Cardiac muscle cell (in vitro differentiated cells and primary cell): Measurements from ENCODE around the gene MBLAC1. TPM values are rescaled to one million over a fixed set of nuclear protein-coding genes. Genes with fewer than 3 reads are reported as not detected.

Experiments used
- DNase-seq, 2 donors: peaks; one replicate each; pipeline versions ENCODE4 v3.0.0 to v3.0.0-alpha.2; 2010 to 2017; ENCODE audit warnings: low read depth in 1 of 2, low spot score in 1 of 2
- H3K27ac ChIP-seq: fragments of 200-600 bp; sonication (generic); 2 replicates; pipeline ENCODE4 v1.5.1; 2016
- H3K27me3 ChIP-seq: fragments of 200-600 bp; sonication (generic); 2 replicates; pipeline ENCODE4 v1.6.0; 2016; ENCODE audit warnings: control low read depth
- H3K36me3 ChIP-seq: fragments of 200-600 bp; sonication (generic); 2 replicates; pipeline ENCODE4 v1.5.1; 2016; ENCODE audit warnings: control low read depth
- H3K4me1 ChIP-seq: fragments of 200-600 bp; sonication (generic); 2 replicates; pipeline ENCODE4 v1.8.1; 2017; ENCODE audit warnings: low read depth, mild to moderate bottlenecking, mixed run types
- H3K4me3 ChIP-seq: fragments of 200-600 bp; sonication (generic); 2 replicates; pipeline ENCODE4 v1.5.1; 2016; ENCODE audit warnings: mild to moderate bottlenecking
- H3K9me3 ChIP-seq: fragments of 200-600 bp; sonication (generic); 2 replicates; pipeline ENCODE4 v1.5.1; 2017; ENCODE audit warnings: low read depth, mild to moderate bottlenecking, control low read depth
- polyA plus RNA-seq: library from polyadenylated mRNA; unstranded; fragments of >200 nt; fragmentation: Nextera tagmentation; extraction: Ambion mirVana; gene quantifications from 2 replicates; pipeline ENCODE4 v1.2.1, GENCODE V29; 2016
- total RNA-seq: library from RNA; depleted of rRNA; stranded (reverse); fragments of >200 nt; gene quantifications from 2 replicates; pipeline ENCODE4 v1.2.3, GENCODE V29; 2016
- TF ChIP-seq, protein P1 (sequence below): IDR thresholded peaks from 2 replicates; pipeline ENCODE4 v1.5.1; 2012; ENCODE audit warnings: low read depth, mild to moderate bottlenecking, low read length

Gene MBLAC1
- total and polyA plus RNA-seq, 2 experiments from 2014 or later = 3.7 to 5.1 TPM

- TF ChIP-seq, protein P1, sequence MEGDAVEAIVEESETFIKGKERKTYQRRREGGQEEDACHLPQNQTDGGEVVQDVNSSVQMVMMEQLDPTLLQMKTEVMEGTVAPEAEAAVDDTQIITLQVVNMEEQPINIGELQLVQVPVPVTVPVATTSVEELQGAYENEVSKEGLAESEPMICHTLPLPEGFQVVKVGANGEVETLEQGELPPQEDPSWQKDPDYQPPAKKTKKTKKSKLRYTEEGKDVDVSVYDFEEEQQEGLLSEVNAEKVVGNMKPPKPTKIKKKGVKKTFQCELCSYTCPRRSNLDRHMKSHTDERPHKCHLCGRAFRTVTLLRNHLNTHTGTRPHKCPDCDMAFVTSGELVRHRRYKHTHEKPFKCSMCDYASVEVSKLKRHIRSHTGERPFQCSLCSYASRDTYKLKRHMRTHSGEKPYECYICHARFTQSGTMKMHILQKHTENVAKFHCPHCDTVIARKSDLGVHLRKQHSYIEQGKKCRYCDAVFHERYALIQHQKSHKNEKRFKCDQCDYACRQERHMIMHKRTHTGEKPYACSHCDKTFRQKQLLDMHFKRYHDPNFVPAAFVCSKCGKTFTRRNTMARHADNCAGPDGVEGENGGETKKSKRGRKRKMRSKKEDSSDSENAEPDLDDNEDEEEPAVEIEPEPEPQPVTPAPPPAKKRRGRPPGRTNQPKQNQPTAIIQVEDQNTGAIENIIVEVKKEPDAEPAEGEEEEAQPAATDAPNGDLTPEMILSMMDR = no peak
- Histone ChIP-seq H3K9me3 (no peaks in the 10 kb centered on the region), H3K27me3 (no peaks in the 10 kb centered on the region), H3K27ac (peak within 1 kb of the TSS; percentile 54), H3K4me1 (no peaks in the 10 kb centered on the region), H3K36me3 (no peaks in the 10 kb centered on the region), H3K4me3 (peak within 1 kb of the TSS; percentile 97)
- DNase-seq = peak; percentile 99
Measured at GRCh38 chr7:100148559-100149328, 22.0 kb downstream of the MBLAC1 start, which contains the start of gene LAMTOR4. LAMTOR4 (plus strand) TSS chr7:100148918; CDS start chr7:100148973, 55 bp downstream.

GRCh38 chr7:100152404-100152803 is 25.6 kb downstream of the MBLAC1 start:
- TF ChIP-seq, protein P1 = no peak
- Histone ChIP-seq H3K36me3 (peaks cover 19% of the 10 kb centered on the region), H3K27me3 (no peaks in the 10 kb centered on the region), H3K4me1 (peaks cover 2% of the 10 kb centered on the region), H3K4me3 (no peak overlapping the region), H3K27ac (no peak overlapping the region), H3K9me3 (no peaks in the 10 kb centered on the region)
- DNase-seq = no peak

DNA sequence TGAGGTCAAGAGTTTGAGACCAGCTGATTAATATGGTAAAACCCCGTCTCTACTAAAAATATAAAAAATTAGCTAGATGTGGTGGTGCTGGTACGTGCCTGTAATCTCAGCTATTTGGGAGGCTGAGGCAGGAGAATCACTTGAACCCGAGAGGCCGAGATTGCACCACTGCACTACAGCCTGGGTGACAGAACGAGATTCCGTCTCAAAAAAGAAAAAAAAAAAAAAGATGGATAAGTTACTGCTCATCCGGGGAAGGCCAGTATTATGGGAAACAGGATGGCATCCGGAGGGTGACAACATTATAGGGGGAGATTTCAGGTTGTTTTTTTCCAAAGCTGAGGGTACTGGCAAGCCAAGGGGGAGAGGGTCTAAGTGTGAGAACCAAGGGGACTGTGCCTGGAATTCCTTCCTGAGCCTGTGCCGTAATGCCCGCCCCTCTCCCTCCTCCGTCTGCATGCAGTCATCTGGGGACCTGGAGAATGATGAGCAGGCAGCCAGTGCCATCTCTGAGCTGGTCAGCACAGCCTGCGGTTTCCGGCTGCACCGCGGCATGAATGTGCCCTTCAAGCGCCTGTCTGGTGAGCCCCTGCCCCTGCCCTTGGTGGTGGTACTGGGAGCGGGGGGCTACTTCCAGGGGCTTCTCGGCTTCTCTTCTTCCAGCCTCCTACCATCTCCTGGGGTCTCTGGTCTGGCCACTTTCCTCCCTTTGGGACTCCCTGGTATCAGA is 26.3 kb downstream of the MBLAC1 start:
- Histone ChIP-seq H3K4me3 (no peak overlapping the region), H3K4me1 (peaks cover 6% of the 10 kb centered on the region), H3K36me3 (peaks cover 19% of the 10 kb centered on the region), H3K9me3 (no peaks in the 10 kb centered on the region), H3K27ac (no peak overlapping the region), H3K27me3 (no peaks in the 10 kb centered on the region)
- TF ChIP-seq, protein P1 = no peak
- DNase-seq = no peak

- Histone ChIP-seq H3K9me3 (no peaks in the 10 kb centered on the region), H3K36me3 (peaks cover 19% of the 10 kb centered on the region), H3K27ac (peak overlapping the region; percentile 56), H3K4me1 (peaks cover 6% of the 10 kb centered on the region), H3K4me3 (no peak overlapping the region), H3K27me3 (no peaks in the 10 kb centered on the region)
- TF ChIP-seq, protein P1 = no peak
- DNase-seq = no peak
Measured at GRCh38 chr7:100153708-100154535, 27.2 kb downstream of the MBLAC1 start.

DNA sequence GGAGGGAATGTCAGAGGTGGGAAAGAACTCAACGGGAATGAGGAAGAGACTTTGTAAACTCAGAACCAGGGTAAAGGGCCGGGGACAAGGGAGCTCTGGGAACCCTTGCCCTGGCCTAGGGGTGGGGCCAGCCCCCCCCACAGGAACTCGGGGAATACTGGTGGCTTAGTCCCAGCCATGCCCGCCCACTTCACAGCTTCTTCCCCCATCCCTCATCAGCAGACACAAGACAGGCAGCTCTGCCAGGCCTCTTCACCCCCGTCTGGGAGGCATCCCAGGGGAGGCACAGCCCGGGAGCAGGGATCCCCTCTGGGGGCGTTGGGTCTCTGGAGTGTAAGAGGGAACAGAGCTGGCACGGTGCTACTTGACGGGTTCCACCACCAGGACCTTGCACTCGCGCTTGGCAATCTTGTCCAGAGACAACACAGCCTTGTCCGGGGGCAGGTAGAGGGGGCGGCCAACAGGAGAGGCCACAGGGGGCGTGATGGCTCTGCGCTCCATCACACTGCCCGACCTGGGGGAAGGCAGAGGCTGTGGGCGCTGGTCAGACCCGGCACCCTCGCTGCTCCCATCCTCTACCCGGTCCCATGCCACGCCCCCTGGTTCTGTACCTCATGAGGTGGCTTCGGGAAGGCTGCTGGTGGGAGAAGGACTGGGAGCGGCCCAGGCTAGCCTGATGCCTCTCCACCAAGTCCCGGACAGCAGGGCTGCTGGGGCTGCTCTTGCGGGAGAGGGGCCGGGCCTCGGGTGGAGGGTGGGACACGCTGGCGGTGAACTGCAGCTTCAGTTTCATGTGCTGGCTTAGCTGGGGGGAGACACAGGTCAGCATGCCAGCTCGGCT is 28.1 kb downstream of the MBLAC1 start:
- H3K4me3 ChIP-seq = no peak overlapping the region
- H3K9me3 ChIP-seq = no peaks in the 10 kb centered on the region
- TF ChIP-seq, protein P1 = no peak
- peak overlapping the region; percentile 50 for H3K27ac ChIP-seq
- no peaks in the 10 kb centered on the region for H3K27me3 ChIP-seq
- H3K36me3 ChIP-seq = peaks cover 19% of the 10 kb centered on the region
- no peak for DNase-seq
- H3K4me1 ChIP-seq = peaks cover 6% of the 10 kb centered on the region
